NCI-H1092 treated with DMSO at 0.1 percent for 48 hours (cell line): ENCODE measurements around the gene SLC3A2.
"Not testable (repeated sequence)": the region's sequence is repeated elsewhere in the genome, so short reads cannot be mapped to it uniquely, and the experiment has no call there.

ENCODE experiments used
- DNase-seq: peaks from one replicate; lab custom pipeline; 2025; lab: John Stamatoyannopoulos, UW

The SLC3A2 gene

GRCh38 chr11:62931499-62932278, 51.0 kb downstream of the SLC3A2 start:
- DNase-seq: no peak

GRCh38 chr11:62933285-62933684, 52.6 kb downstream of the SLC3A2 start:
- no peak for DNase-seq

GRCh38 chr11:62933750-62934495, 53.2 kb downstream of the SLC3A2 start:
- no peak for DNase-seq

GRCh38 chr11:62934496-62934785, 53.7 kb downstream of the SLC3A2 start:
- DNase-seq: no peak

GRCh38 chr11:62937528-62937927, 56.8 kb downstream of the SLC3A2 start:
- not testable (repeated sequence) for DNase-seq
